MM.1S (cell line): ENCODE results near the gene RMND1.

ENCODE experiments used
- CTCF ChIP-seq: fragments of 300-600 bp; sonication (generic); IDR thresholded peaks from 2 replicates; pipeline ENCODE4 v1.5.1; 2016; ENCODE audit warnings: antibody characterized with exemption, low read length, mixed read lengths
- EZH2 ChIP-seq: fragments of 300-600 bp; sonication (generic); optimal IDR thresholded peaks from 2 replicates; pipeline ENCODE3; 2017; ENCODE audit warnings: low read depth, mild to moderate bottlenecking, antibody characterized with exemption, low read length, mixed read lengths
- EZH2phosphoT487 ChIP-seq: fragments of 300-600 bp; sonication (generic); IDR thresholded peaks from 2 replicates; pipeline ENCODE4 v1.6.1; 2018; ENCODE audit warnings: antibody characterized with exemption, low read length

- TF ChIP-seq CTCF (no peak), EZH2 (no peak), EZH2phosphoT487 (no peak)
These were observed 64.6 kb downstream of the RMND1 start for GRCh38 chr6:151387175-151387970.
